ENCODE measurements around the gene HS3ST3A1. TPM values are rescaled to one million over a fixed set of nuclear protein-coding genes. Genes with fewer than 3 reads are reported as not detected.
"Not testable (repeated sequence)": the region's sequence is repeated elsewhere in the genome, so short reads cannot be mapped to it uniquely, and the experiment has no call there.

The HS3ST3A1 gene
- total RNA-seq, 1 donor from 2014 or later: 1.1 TPM

DNA sequence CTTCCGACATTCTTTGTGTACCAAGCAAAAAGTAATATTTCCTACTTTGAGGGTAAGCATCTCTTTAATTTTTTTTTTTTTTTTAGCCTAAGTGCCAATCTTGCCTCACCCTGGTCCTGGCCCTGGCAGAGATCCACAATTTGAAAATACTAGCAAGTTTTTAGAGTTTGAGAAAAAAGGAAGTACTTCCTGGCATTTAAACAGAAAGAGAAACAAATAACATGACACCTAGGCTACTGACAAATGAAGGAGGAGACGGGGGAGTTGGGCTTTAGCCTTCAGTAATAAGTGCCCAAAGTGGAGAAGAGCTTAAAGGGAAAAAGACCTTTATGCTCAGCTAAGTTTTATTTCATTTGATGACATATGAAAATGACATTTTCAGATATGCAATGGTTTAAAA lies 92.8 kb downstream of the HS3ST3A1 start:
- TF ChIP-seq, protein P1, sequence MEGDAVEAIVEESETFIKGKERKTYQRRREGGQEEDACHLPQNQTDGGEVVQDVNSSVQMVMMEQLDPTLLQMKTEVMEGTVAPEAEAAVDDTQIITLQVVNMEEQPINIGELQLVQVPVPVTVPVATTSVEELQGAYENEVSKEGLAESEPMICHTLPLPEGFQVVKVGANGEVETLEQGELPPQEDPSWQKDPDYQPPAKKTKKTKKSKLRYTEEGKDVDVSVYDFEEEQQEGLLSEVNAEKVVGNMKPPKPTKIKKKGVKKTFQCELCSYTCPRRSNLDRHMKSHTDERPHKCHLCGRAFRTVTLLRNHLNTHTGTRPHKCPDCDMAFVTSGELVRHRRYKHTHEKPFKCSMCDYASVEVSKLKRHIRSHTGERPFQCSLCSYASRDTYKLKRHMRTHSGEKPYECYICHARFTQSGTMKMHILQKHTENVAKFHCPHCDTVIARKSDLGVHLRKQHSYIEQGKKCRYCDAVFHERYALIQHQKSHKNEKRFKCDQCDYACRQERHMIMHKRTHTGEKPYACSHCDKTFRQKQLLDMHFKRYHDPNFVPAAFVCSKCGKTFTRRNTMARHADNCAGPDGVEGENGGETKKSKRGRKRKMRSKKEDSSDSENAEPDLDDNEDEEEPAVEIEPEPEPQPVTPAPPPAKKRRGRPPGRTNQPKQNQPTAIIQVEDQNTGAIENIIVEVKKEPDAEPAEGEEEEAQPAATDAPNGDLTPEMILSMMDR (IDR thresholded peaks at IDR 0.05; ENCODE audit: partially characterized antibody, unreplicated experiment): no peak
- Mint-ChIP-seq H3K36me3 (ENCODE audit: unreplicated experiment) (no peaks in the 10 kb centered on the region), H3K9me3 (ENCODE audit: unreplicated experiment) (no peaks in the 10 kb centered on the region), H3K27me3 (ENCODE audit: unreplicated experiment) (no peaks in the 10 kb centered on the region), H3K4me3 (ENCODE audit: unreplicated experiment) (no peak overlapping the region), H3K4me1 (ENCODE audit: low read depth, unreplicated experiment) (peaks cover 10% of the 10 kb centered on the region), H3K27ac (ENCODE audit: unreplicated experiment) (no peak overlapping the region)
- DNase-seq: no peak

DNA sequence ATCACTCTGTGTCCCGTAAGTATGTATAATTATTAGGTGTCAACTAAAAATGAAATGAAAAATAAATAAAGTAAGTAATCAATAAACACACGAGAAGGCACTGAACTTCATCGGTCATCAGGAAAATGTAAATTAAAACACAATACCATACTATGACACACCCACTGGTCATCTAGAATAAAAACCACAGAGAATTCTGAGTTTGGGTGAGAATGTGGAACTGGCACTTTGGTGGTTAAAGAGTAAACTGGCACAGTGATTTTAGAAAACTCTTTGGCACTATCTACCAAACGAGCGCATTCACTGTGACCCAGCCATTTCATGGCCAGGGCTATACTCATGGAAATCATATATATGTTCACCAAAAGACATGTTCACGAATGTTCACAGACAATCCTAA lies 98.2 kb downstream of the HS3ST3A1 start:
- H3K9me3 Mint-ChIP-seq (ENCODE audit: unreplicated experiment): no peaks in the 10 kb centered on the region
- no peak overlapping the region for H3K4me3 Mint-ChIP-seq (ENCODE audit: unreplicated experiment)
- H3K4me1 Mint-ChIP-seq (ENCODE audit: low read depth, unreplicated experiment): no peaks in the 10 kb centered on the region

DNA sequence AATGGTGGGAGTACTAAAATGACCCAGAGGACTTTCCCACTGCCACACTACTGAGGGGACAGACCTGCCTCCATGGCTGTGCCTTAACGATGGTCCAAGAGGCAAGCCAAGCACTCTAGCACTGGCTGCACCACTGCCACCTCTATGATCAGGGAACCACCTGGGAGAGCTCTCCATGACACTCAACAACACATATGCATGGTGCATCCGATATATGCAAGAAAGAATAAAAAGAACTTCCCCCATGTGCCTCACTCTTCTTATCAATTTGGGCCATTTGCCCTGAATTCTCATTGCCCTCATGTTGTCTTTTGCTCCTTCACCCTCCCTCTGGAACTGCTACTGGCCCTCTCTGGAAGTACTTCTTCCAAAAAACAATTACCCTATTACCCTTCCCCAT lies 99.5 kb downstream of the HS3ST3A1 start:
- TF ChIP-seq, protein P1 (IDR thresholded peaks at IDR 0.05; ENCODE audit: partially characterized antibody, unreplicated experiment): no peak
- no peaks in the 10 kb centered on the region for H3K27me3 Mint-ChIP-seq (ENCODE audit: unreplicated experiment)
- H3K4me1 Mint-ChIP-seq (ENCODE audit: low read depth, unreplicated experiment): no peaks in the 10 kb centered on the region
- H3K4me3 Mint-ChIP-seq (ENCODE audit: unreplicated experiment): no peak overlapping the region
- no peak for DNase-seq
- no peaks in the 10 kb centered on the region for H3K9me3 Mint-ChIP-seq (ENCODE audit: unreplicated experiment)
- H3K36me3 Mint-ChIP-seq (ENCODE audit: unreplicated experiment): no peaks in the 10 kb centered on the region
- H3K27ac Mint-ChIP-seq (ENCODE audit: unreplicated experiment): no peak overlapping the region

More for the DNA sequence above, 98.2 kb downstream of the HS3ST3A1 start:
- no peak for DNase-seq
- Mint-ChIP-seq H3K36me3 (ENCODE audit: unreplicated experiment) (no peaks in the 10 kb centered on the region), H3K27me3 (ENCODE audit: unreplicated experiment) (no peaks in the 10 kb centered on the region), H3K27ac (ENCODE audit: unreplicated experiment) (no peak overlapping the region)
- TF ChIP-seq, protein P1 (IDR thresholded peaks at IDR 0.05; ENCODE audit: partially characterized antibody, unreplicated experiment): no peak

DNA sequence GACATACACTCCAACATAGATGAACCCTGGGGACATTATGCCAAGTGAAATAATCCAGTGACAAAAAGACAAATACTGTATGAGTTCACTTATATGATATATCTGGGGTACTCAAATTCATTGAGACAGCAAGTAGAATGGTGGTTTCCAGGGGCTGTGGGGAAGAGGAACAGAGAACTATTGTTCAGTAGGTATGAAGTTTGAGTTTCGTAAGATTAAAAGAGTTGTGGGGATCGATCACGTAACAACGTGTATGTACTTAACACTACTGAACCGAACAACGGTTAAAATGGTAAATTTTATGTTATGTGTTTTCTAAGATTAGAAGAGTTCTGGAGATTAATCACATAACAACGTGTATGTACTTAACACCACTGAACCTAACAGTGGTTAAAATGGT lies 100.8 kb downstream of the HS3ST3A1 start:
- no peaks in the 10 kb centered on the region for H3K9me3 Mint-ChIP-seq (ENCODE audit: unreplicated experiment)
- H3K4me1 Mint-ChIP-seq (ENCODE audit: low read depth, unreplicated experiment): no peaks in the 10 kb centered on the region
- DNase-seq: no peak
- no peaks in the 10 kb centered on the region for H3K36me3 Mint-ChIP-seq (ENCODE audit: unreplicated experiment)
- no peak overlapping the region for H3K4me3 Mint-ChIP-seq (ENCODE audit: unreplicated experiment)
- H3K27me3 Mint-ChIP-seq (ENCODE audit: unreplicated experiment): no peaks in the 10 kb centered on the region
- no peak overlapping the region for H3K27ac Mint-ChIP-seq (ENCODE audit: unreplicated experiment)
- TF ChIP-seq, protein P1 (IDR thresholded peaks at IDR 0.05; ENCODE audit: partially characterized antibody, unreplicated experiment): no peak

DNA sequence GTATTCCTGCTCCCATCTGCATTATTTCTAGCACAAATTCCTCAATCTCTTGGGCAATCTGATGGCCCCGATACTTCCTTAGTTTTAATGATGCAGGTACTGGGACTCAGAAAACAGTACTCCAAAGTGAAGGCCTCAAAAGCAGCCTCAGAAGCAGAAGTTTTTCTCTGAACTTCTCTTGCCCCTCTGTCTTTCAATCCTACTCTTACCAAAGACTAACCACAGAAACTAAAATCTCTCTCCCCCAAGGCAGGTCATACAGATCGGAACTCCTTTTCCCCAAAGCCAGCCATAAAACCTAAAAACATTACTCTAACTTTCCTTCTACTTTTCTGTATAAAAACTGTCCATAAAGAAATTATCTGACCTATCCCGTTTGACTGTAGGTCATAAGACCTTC lies 103.5 kb downstream of the HS3ST3A1 start:
- Mint-ChIP-seq H3K27ac (ENCODE audit: unreplicated experiment) (no peak overlapping the region), H3K36me3 (ENCODE audit: unreplicated experiment) (no peaks in the 10 kb centered on the region), H3K4me3 (ENCODE audit: unreplicated experiment) (no peak overlapping the region), H3K4me1 (ENCODE audit: low read depth, unreplicated experiment) (no peaks in the 10 kb centered on the region), H3K9me3 (ENCODE audit: unreplicated experiment) (no peaks in the 10 kb centered on the region), H3K27me3 (ENCODE audit: unreplicated experiment) (no peaks in the 10 kb centered on the region)
- TF ChIP-seq, protein P1 (IDR thresholded peaks at IDR 0.05; ENCODE audit: partially characterized antibody, unreplicated experiment): no peak
- no peak for DNase-seq

DNA sequence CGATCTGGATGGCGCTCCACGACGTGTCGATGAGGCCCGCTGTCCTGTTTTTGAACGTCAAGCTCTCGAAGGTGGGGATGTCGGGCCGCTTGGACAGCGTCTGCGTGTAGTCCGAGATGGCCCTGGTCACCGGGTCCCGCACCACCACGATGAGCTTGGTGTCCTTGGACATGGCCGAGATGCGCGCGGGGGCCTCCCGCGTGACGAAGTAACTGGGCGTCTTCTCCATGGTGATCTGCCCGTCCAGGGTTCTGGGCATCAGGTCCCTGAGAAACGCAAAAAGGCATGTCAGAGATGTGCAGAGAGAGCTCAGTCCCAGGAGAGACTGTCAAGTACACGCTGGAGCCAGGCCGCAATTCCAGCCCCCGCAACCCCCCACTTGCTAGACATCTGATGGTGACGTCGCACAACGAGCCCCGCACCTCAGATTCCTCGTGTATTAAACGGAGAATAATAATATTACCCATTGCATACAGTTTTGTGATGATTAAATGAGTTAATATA lies 105.1 kb downstream of the HS3ST3A1 start:
- not testable (repeated sequence) for H3K4me1 Mint-ChIP-seq (ENCODE audit: low read depth, unreplicated experiment); H3K9me3 Mint-ChIP-seq (ENCODE audit: unreplicated experiment); DNase-seq; H3K27me3 Mint-ChIP-seq (ENCODE audit: unreplicated experiment); H3K4me3 Mint-ChIP-seq (ENCODE audit: unreplicated experiment); H3K27ac Mint-ChIP-seq (ENCODE audit: unreplicated experiment); H3K36me3 Mint-ChIP-seq (ENCODE audit: unreplicated experiment)

Data from glutamatergic neuron (in vitro differentiated cells).